OCI-LY1 (cell line): ENCODE measurements around the gene POLR1A.

Experiments
- H2AFZ ChIP-seq: fragments of 200-600 bp; sonication (generic), shearing (Covaris generic); 2 replicates; pipeline ENCODE4 v1.6.0; 2014; ENCODE audit warnings: antibody characterized with exemption, mild to moderate bottlenecking, low read length
- H3F3A ChIP-seq: fragments of 200-600 bp; sonication (generic), shearing (Covaris generic); 2 replicates; pipeline ENCODE4 v1.6.0; 2014; ENCODE audit warnings: mild to moderate bottlenecking, antibody characterized with exemption, low read length, moderate library complexity; ENCODE audit not compliant: insufficient read depth
- H3K27ac ChIP-seq: fragments of 200-600 bp; sonication (generic); 2 replicates; pipeline ENCODE4 v1.5.1; 2014; ENCODE audit warnings: low read length, mixed run types, mild to moderate bottlenecking, low read depth; ENCODE audit not compliant: poor library complexity, severe bottlenecking
- H3K27me3 ChIP-seq: fragments of 200-600 bp; sonication (generic); 2 replicates; pipeline ENCODE4 v1.6.0; 2014; ENCODE audit warnings: antibody characterized with exemption, mild to moderate bottlenecking, low read length, moderate library complexity; ENCODE audit not compliant: insufficient read depth
- H3K36me3 ChIP-seq: fragments of 200-600 bp; sonication (generic); 2 replicates; pipeline ENCODE4 v1.6.1; 2014; ENCODE audit warnings: mild to moderate bottlenecking, antibody characterized with exemption, low read length, moderate library complexity, mixed read lengths; ENCODE audit not compliant: insufficient read depth
- H3K4me1 ChIP-seq: fragments of 200-600 bp; sonication (generic); 2 replicates; pipeline ENCODE4 v1.5.1; 2014; ENCODE audit warnings: mild to moderate bottlenecking, low read length, moderate library complexity; ENCODE audit not compliant: insufficient read depth, severe bottlenecking
- H3K4me2 ChIP-seq: fragments of 200-600 bp; sonication (generic), shearing (Covaris generic); 2 replicates; pipeline ENCODE4 v1.6.1; 2014; ENCODE audit warnings: low read length
- H3K4me3 ChIP-seq: fragments of 200-600 bp; sonication (generic); 2 replicates; pipeline ENCODE4 v1.5.1; 2014; ENCODE audit warnings: low read length, low read depth, mild to moderate bottlenecking, mixed read lengths; ENCODE audit not compliant: poor library complexity, severe bottlenecking
- H3K79me2 ChIP-seq: fragments of 200-600 bp; shearing (Covaris generic); 2 replicates; pipeline ENCODE4 v1.6.1; 2016; ENCODE audit warnings: mixed run types, low read length, mixed read lengths; ENCODE audit not compliant: insufficient read depth
- H3K9ac ChIP-seq: fragments of 200-600 bp; sonication (generic), shearing (Covaris generic); 2 replicates; pipeline ENCODE4 v1.6.1; 2014; ENCODE audit warnings: mild to moderate bottlenecking, low read length, mixed read lengths
- H3K9me2 ChIP-seq: fragments of 200-600 bp; sonication (generic), shearing (Covaris generic); 2 replicates; pipeline ENCODE4 v1.6.1; 2014; ENCODE audit warnings: low read depth, mild to moderate bottlenecking, low read length, mixed read lengths
- H3K9me3 ChIP-seq: fragments of 200-600 bp; shearing (Covaris generic); 2 replicates; pipeline ENCODE4 v1.6.1; 2014; ENCODE audit warnings: low read length, mixed read lengths
- H4K20me1 ChIP-seq: fragments of 200-600 bp; sonication (generic), shearing (Covaris generic); 2 replicates; pipeline ENCODE4 v1.6.0; 2016; ENCODE audit warnings: mild to moderate bottlenecking, low read length; ENCODE audit not compliant: insufficient read depth
- CTCF ChIP-seq: fragments of 200-600 bp; sonication (generic), shearing (Covaris generic); IDR thresholded peaks from 2 replicates; pipeline ENCODE4 v1.5.1; 2017; ENCODE audit warnings: mild to moderate bottlenecking, antibody characterized with exemption, low read length, moderate library complexity, mixed read lengths
- EZH2 ChIP-seq: fragments of 200-600 bp; sonication (generic), shearing (Covaris generic); IDR thresholded peaks from 2 replicates; pipeline ENCODE4 v1.8.0; 2017; ENCODE audit warnings: borderline replicate concordance, mixed run types, mild to moderate bottlenecking, antibody characterized with exemption, low read length, moderate library complexity, mixed read lengths

Gene POLR1A

GRCh38 chr2:86027922-86028765 is 77.5 kb downstream of the POLR1A start:
- no peaks in the 10 kb centered on the region for H3K9me2 ChIP-seq
- H3K9me3 ChIP-seq: no peaks in the 10 kb centered on the region
- H3K27me3 ChIP-seq: no peaks in the 10 kb centered on the region
- H3K27ac ChIP-seq: no peak overlapping the region
- H3K79me2 ChIP-seq: no peaks in the 10 kb centered on the region
- H3K4me3 ChIP-seq: no peak overlapping the region
- no peak for TF ChIP-seq EZH2
- TF ChIP-seq CTCF: no peak
- H2AFZ ChIP-seq: no peak overlapping the region
- no peak overlapping the region for H3K4me2 ChIP-seq
- no peak overlapping the region for H3K9ac ChIP-seq
- H4K20me1 ChIP-seq: no peaks in the 10 kb centered on the region
- peaks cover 6% of the 10 kb centered on the region for H3K4me1 ChIP-seq
- H3F3A ChIP-seq: no peaks in the 10 kb centered on the region
- H3K36me3 ChIP-seq: peaks cover 93% of the 10 kb centered on the region

- Histone ChIP-seq H3K27me3 (no peaks in the 10 kb centered on the region), H3F3A (no peaks in the 10 kb centered on the region), H3K36me3 (peaks cover 85% of the 10 kb centered on the region), H3K9me3 (no peaks in the 10 kb centered on the region), H3K27ac (no peak overlapping the region), H3K4me2 (no peak overlapping the region), H2AFZ (no peak overlapping the region), H3K4me3 (no peak overlapping the region), H3K79me2 (no peaks in the 10 kb centered on the region), H4K20me1 (no peaks in the 10 kb centered on the region), H3K9me2 (no peaks in the 10 kb centered on the region), H3K9ac (no peak overlapping the region), H3K4me1 (peaks cover 11% of the 10 kb centered on the region)
- TF ChIP-seq CTCF (no peak), EZH2 (no peak)
Observed at GRCh38 chr2:86027196-86027921, 78.3 kb downstream of the POLR1A start.

DNA sequence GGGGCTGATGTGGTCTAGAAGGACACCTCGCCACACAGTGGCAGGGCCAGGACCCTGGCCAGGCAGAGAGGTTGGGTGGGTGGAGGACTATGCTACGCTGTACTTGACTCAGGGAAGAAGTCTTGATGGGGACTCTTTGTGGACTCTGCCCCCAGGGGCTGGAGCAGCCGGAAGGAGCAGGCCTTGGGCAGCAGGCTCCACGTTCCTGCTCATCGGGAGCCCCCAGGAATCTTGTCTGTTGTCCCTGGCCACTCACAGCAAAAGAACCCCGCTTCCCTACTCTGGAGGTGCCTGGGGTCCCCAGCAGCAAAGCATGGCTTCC is 79.0 kb downstream of the POLR1A start:
- peaks cover 11% of the 10 kb centered on the region for H3K4me1 ChIP-seq
- H3K9ac ChIP-seq: no peak overlapping the region
- no peaks in the 10 kb centered on the region for H3K79me2 ChIP-seq
- no peak for TF ChIP-seq CTCF
- TF ChIP-seq EZH2: no peak
- no peaks in the 10 kb centered on the region for H4K20me1 ChIP-seq
- peaks cover 79% of the 10 kb centered on the region for H3K36me3 ChIP-seq
- no peaks in the 10 kb centered on the region for H3F3A ChIP-seq
- no peak overlapping the region for H3K4me3 ChIP-seq
- no peak overlapping the region for H3K4me2 ChIP-seq
- no peak overlapping the region for H3K27ac ChIP-seq
- no peak overlapping the region for H2AFZ ChIP-seq
- no peaks in the 10 kb centered on the region for H3K9me3 ChIP-seq
- no peaks in the 10 kb centered on the region for H3K27me3 ChIP-seq
- H3K9me2 ChIP-seq: no peaks in the 10 kb centered on the region
